Breast epithelium (tissue), 4 donors: ENCODE results near the gene POU2F2. TPM values are rescaled to one million over a fixed set of nuclear protein-coding genes. Genes with fewer than 3 reads are reported as not detected.

Experiments
- DNase-seq, 2 donors: peaks; one replicate each; pipeline ENCODE4 v3.0.0-alpha.2; 2019; ENCODE audit warnings: low spot score in 2 of 2
- H3K27ac ChIP-seq, 2 donors: fragments of 200-600 bp; sonication (generic) in 1 of 2; one replicate each; pipeline ENCODE4 v1.5.1; 2016 to 2019; ENCODE audit warnings: mild to moderate bottlenecking in 1 of 2
- H3K27me3 ChIP-seq, 2 donors: fragments of 200-600 bp; sonication (generic) in 1 of 2; one replicate each; pipeline versions ENCODE4 v1.5.1 to v1.6.0; 2017 to 2019; ENCODE audit warnings: control low read depth in 1 of 2, mild to moderate bottlenecking in 1 of 2
- H3K36me3 ChIP-seq: fragments of 200-600 bp; one replicate; pipeline ENCODE4 v1.5.1; 2019
- H3K4me1 ChIP-seq, 2 donors: fragments of 200-600 bp; sonication (generic); one replicate each; pipeline ENCODE4 v1.5.1; 2016 to 2019; ENCODE audit warnings: control low read depth in 1 of 2
- H3K4me3 ChIP-seq, 3 donors: fragments of 200-600 bp; sonication (generic); 1 replicate in 2 of 3; 2 replicates in 1 of 3; pipeline ENCODE4 v1.5.1; 2016 to 2019; ENCODE audit warnings: mild to moderate bottlenecking in 3 of 3, moderate library complexity in 2 of 3
- H3K9me3 ChIP-seq, 2 donors: fragments of 200-600 bp; sonication (generic) in 1 of 2; one replicate each; pipeline ENCODE4 v1.5.1; 2016 to 2019; ENCODE audit warnings: control low read depth in 1 of 2
- CTCF ChIP-seq, 3 donors: fragments of 450-650 bp; IDR thresholded peaks; one replicate each; pipeline ENCODE4 v1.5.1; 2016 to 2017; ENCODE audit warnings: antibody characterized with exemption in 3 of 3, mild to moderate bottlenecking in 3 of 3, moderate library complexity in 3 of 3
- POLR2A ChIP-seq: fragments of 450-650 bp; IDR thresholded peaks from one replicate; pipeline ENCODE4 v1.6.1; 2016; ENCODE audit warnings: antibody characterized with exemption, mild to moderate bottlenecking, moderate library complexity
- POLR2AphosphoS5 ChIP-seq, 3 donors: sonication (generic); formaldehyde crosslinking; IDR thresholded peaks; one replicate each; pipeline ENCODE4 v1.6.1; 2017; ENCODE audit warnings: antibody characterized with exemption in 3 of 3
- intact Hi-C: fragments of 100-400 bp; cut with DNase I; formaldehyde crosslinking; loops from one replicate; pipeline ENCODE4 v1.15.1; 2023; ENCODE audit warnings: low total_unique reads
- total RNA-seq, 3 donors: library from RNA; depleted of rRNA; stranded (reverse); fragments of >200 nt; gene quantifications; one replicate each; pipeline ENCODE4 v1.1.0, GENCODE V29; 2016

Gene POU2F2
- total RNA-seq, 3 donors from 2014 or later = 1.2 to 2.9 (median 1.6) TPM

- TF ChIP-seq POLR2A (no peak), POLR2AphosphoS5 (IDR thresholded peaks at IDR 0.05) (no peak), CTCF (IDR thresholded peaks at IDR 0.05) (no peak)
- peaks cover 2 to 63% of the 10 kb centered on the region in 2 donors for H3K27me3 ChIP-seq
- no peaks in the 10 kb centered on the region for H3K36me3 ChIP-seq
- peak overlapping the region; percentile 30 to 66 (median 50) for H3K4me3 ChIP-seq
- peaks cover 0 to 6% of the 10 kb centered on the region in 2 donors for H3K4me1 ChIP-seq
- intact Hi-C loops = no loop called here
- no peak for DNase-seq
- H3K27ac ChIP-seq = no peak overlapping the region
- no peaks in the 10 kb centered on the region for H3K9me3 ChIP-seq
Observed at GRCh38 chr19:42176649-42176989, 44.4 kb upstream of the POU2F2 start.

- intact Hi-C loops = no loop called here
- no peak for DNase-seq
- peaks cover 2 to 57% of the 10 kb centered on the region in 2 donors for H3K27me3 ChIP-seq
Observed at GRCh38 chr19:42175952-42176648, 43.9 kb upstream of the POU2F2 start.

GRCh38 chr19:42174958-42175734 lies 42.9 kb upstream of the POU2F2 start:
- H3K27ac ChIP-seq = no peak overlapping the region
- peaks cover 0 to 6% of the 10 kb centered on the region in 2 donors for H3K4me1 ChIP-seq
- no peaks in the 10 kb centered on the region for H3K36me3 ChIP-seq
- H3K9me3 ChIP-seq = no peaks in the 10 kb centered on the region
- intact Hi-C loops = no loop called here
- H3K4me3 ChIP-seq = no peak overlapping the region
- H3K27me3 ChIP-seq = peaks cover 2 to 48% of the 10 kb centered on the region in 2 donors
- no peak for TF ChIP-seq POLR2AphosphoS5 (IDR thresholded peaks at IDR 0.05)
- TF ChIP-seq POLR2A = no peak
- no peak for TF ChIP-seq CTCF (IDR thresholded peaks at IDR 0.05)
- DNase-seq = no peak

More at GRCh38 chr19:42175952-42176648, 43.9 kb upstream of the POU2F2 start:
- peaks cover 0 to 6% of the 10 kb centered on the region in 2 donors for H3K4me1 ChIP-seq
- peak overlapping the region; percentile 30 to 66 (median 50) for H3K4me3 ChIP-seq
- H3K36me3 ChIP-seq = no peaks in the 10 kb centered on the region
- TF ChIP-seq POLR2AphosphoS5 (IDR thresholded peaks at IDR 0.05) (no peak), POLR2A (no peak), CTCF (IDR thresholded peaks at IDR 0.05) (no peak)
- H3K9me3 ChIP-seq = no peaks in the 10 kb centered on the region
- no peak overlapping the region for H3K27ac ChIP-seq

GRCh38 chr19:42174188-42174587 lies 41.9 kb upstream of the POU2F2 start:
- Histone ChIP-seq H3K9me3 (no peaks in the 10 kb centered on the region), H3K27me3 (peaks cover under 1 to 38% of the 10 kb centered on the region in 2 donors), H3K36me3 (no peaks in the 10 kb centered on the region), H3K4me3 (no peak overlapping the region), H3K4me1 (peaks cover 0 to 6% of the 10 kb centered on the region in 2 donors), H3K27ac (no peak overlapping the region)
- intact Hi-C loops = no loop called here
- TF ChIP-seq POLR2AphosphoS5 (IDR thresholded peaks at IDR 0.05) (no peak), CTCF (IDR thresholded peaks at IDR 0.05) (no peak), POLR2A (no peak)
- DNase-seq = no peak

GRCh38 chr19:42173695-42174094 lies 41.4 kb upstream of the POU2F2 start:
- DNase-seq = no peak
- no peaks in the 10 kb centered on the region for H3K9me3 ChIP-seq
- intact Hi-C loops = loop anchor here (1.0 kb wide), 1 partner anchor 10 kb away; no protein-coding TSS in a partner anchor
- peaks cover 0 to 33% of the 10 kb centered on the region in 2 donors for H3K27me3 ChIP-seq
- H3K4me3 ChIP-seq = no peak overlapping the region
- H3K4me1 ChIP-seq = peaks cover 0 to 6% of the 10 kb centered on the region in 2 donors
- no peak overlapping the region for H3K27ac ChIP-seq
- no peaks in the 10 kb centered on the region for H3K36me3 ChIP-seq
- TF ChIP-seq POLR2AphosphoS5 (IDR thresholded peaks at IDR 0.05) (no peak), POLR2A (no peak), CTCF (IDR thresholded peaks at IDR 0.05) (no peak)
